HL-60 (cell line): ENCODE results near the gene MAD2L1.

Experiments
- DNase-seq, 2 experiments: peaks; one replicate each; pipeline ENCODE4 v3.0.0-alpha.2; 2010 to 2020; ENCODE audit warnings: low read depth in 1 of 2, low spot score in 1 of 2
- H3K27ac ChIP-seq: fragments of 250-450 bp; sonication (Bioruptor Pico); replicated peaks from 2 replicates; pipeline ENCODE4 v1.5.1; 2020; ENCODE audit warnings: mild to moderate bottlenecking, moderate library complexity
- H3K27me3 ChIP-seq: fragments of 250-450 bp; sonication (Bioruptor Pico); 2 replicates; pipeline ENCODE4 v1.5.1; 2021; ENCODE audit warnings: mild to moderate bottlenecking, moderate library complexity; ENCODE audit not compliant: insufficient read depth, poor library complexity, severe bottlenecking
- H3K4me3 ChIP-seq: replicated peaks from 2 replicates; pipeline ENCODE4 v1.5.1; 2011; ENCODE audit warnings: mild to moderate bottlenecking, control low read depth, low read length; ENCODE audit not compliant: insufficient read depth
- GABPA ChIP-seq: IDR thresholded peaks from 2 replicates; pipeline ENCODE4 v1.6.1; 2012; ENCODE audit warnings: low read depth
- POLR2AphosphoS5 ChIP-seq: IDR thresholded peaks from 2 replicates; pipeline ENCODE4 v1.6.1; 2012; ENCODE audit warnings: low read depth
- SPI1 ChIP-seq: IDR thresholded peaks from 2 replicates; pipeline ENCODE4 v1.6.1; 2012; ENCODE audit warnings: low read depth, mild to moderate bottlenecking, borderline replicate concordance
- TF ChIP-seq, protein P1 (sequence below): IDR thresholded peaks from one replicate; pipeline ENCODE4 v1.5.1; 2011; ENCODE audit warnings: low read length, control low read depth, inconsistent platforms; ENCODE audit not compliant: insufficient read depth
- TF ChIP-seq, protein P2 (sequence below): IDR thresholded peaks from 2 replicates; pipeline ENCODE4 v1.6.1; 2012; ENCODE audit warnings: low read depth; ENCODE audit not compliant: insufficient replicate concordance

MAD2L1 gene

DNA sequence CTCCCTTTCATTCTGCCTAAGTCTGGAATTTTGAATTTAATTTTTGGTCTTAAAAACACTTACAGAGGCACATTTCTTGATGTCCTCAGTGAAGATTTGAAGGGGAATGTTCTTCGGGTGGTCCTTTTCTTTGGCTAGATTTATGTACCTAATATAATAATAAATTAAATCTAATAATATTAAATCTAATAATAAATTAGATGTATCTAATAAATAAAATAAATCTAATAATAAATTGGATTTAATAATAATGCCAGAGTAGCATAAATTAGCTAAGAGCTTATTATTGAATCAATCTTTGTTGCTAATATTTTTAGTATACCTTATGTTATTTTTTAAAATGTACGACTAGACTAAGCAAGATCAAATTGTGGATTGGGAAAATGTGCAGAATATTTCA, 39.8 kb downstream of the MAD2L1 start:
- no peaks in the 10 kb centered on the region for H3K27me3 ChIP-seq
- no peak overlapping the region for H3K27ac ChIP-seq
- TF ChIP-seq, protein P1, sequence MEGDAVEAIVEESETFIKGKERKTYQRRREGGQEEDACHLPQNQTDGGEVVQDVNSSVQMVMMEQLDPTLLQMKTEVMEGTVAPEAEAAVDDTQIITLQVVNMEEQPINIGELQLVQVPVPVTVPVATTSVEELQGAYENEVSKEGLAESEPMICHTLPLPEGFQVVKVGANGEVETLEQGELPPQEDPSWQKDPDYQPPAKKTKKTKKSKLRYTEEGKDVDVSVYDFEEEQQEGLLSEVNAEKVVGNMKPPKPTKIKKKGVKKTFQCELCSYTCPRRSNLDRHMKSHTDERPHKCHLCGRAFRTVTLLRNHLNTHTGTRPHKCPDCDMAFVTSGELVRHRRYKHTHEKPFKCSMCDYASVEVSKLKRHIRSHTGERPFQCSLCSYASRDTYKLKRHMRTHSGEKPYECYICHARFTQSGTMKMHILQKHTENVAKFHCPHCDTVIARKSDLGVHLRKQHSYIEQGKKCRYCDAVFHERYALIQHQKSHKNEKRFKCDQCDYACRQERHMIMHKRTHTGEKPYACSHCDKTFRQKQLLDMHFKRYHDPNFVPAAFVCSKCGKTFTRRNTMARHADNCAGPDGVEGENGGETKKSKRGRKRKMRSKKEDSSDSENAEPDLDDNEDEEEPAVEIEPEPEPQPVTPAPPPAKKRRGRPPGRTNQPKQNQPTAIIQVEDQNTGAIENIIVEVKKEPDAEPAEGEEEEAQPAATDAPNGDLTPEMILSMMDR = no peak
- TF ChIP-seq GABPA (no peak), POLR2AphosphoS5 (no peak), SPI1 (no peak)
- TF ChIP-seq, protein P2, sequence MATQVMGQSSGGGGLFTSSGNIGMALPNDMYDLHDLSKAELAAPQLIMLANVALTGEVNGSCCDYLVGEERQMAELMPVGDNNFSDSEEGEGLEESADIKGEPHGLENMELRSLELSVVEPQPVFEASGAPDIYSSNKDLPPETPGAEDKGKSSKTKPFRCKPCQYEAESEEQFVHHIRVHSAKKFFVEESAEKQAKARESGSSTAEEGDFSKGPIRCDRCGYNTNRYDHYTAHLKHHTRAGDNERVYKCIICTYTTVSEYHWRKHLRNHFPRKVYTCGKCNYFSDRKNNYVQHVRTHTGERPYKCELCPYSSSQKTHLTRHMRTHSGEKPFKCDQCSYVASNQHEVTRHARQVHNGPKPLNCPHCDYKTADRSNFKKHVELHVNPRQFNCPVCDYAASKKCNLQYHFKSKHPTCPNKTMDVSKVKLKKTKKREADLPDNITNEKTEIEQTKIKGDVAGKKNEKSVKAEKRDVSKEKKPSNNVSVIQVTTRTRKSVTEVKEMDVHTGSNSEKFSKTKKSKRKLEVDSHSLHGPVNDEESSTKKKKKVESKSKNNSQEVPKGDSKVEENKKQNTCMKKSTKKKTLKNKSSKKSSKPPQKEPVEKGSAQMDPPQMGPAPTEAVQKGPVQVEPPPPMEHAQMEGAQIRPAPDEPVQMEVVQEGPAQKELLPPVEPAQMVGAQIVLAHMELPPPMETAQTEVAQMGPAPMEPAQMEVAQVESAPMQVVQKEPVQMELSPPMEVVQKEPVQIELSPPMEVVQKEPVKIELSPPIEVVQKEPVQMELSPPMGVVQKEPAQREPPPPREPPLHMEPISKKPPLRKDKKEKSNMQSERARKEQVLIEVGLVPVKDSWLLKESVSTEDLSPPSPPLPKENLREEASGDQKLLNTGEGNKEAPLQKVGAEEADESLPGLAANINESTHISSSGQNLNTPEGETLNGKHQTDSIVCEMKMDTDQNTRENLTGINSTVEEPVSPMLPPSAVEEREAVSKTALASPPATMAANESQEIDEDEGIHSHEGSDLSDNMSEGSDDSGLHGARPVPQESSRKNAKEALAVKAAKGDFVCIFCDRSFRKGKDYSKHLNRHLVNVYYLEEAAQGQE = no peak
- H3K4me3 ChIP-seq = no peak overlapping the region
- no peak for DNase-seq

DNA sequence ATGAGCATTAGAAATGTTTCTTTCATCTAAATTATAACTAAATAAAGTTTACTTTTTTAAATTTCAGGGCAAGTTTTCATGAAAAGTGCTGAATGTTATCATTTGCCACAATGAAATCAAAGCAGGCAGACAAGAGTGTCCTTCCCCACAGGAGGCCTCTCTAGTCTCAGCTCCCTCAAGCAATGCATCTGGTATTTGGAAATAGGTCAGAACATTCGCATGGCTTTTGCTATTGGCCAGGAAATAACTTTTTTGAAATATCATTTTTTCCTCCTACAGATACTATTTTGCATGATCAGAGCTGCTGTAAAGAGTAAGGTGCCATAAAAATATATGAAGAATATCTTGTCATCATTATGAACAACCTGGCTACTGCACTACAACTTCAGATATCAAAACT, 41.1 kb downstream of the MAD2L1 start:
- no peak for DNase-seq
- Histone ChIP-seq H3K27me3 (no peaks in the 10 kb centered on the region), H3K27ac (no peak overlapping the region), H3K4me3 (no peak overlapping the region)
- TF ChIP-seq, protein P1 = no peak
- TF ChIP-seq GABPA (no peak), POLR2AphosphoS5 (no peak), SPI1 (no peak)
- TF ChIP-seq, protein P2 = no peak

DNA sequence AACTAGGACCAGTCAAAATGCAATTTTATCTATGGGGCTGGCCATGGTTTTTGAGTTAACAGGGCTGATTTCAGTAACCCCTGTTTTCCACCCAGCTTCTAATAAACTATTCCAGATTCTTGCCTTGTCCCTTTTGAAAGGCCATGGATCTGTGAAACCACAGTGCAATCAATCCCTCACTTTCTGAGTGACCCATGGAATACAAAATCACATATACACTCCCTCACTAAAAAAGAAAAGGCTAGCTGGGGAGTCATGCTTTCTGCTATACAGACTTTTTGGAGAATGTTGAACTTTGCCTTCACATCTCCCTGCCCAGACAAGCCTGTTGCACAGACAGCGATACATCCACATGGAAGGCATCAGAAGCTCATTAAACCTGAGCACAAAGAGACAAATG, 47.9 kb downstream of the MAD2L1 start:
- H3K27me3 ChIP-seq = no peaks in the 10 kb centered on the region
- H3K27ac ChIP-seq = no peak overlapping the region
- TF ChIP-seq POLR2AphosphoS5 = no peak
- TF ChIP-seq GABPA = no peak
- TF ChIP-seq, protein P2 = no peak
- TF ChIP-seq SPI1 = no peak
- TF ChIP-seq, protein P1 = no peak
- DNase-seq = no peak
- H3K4me3 ChIP-seq = no peak overlapping the region
